OCI-LY3 (cell line): ENCODE data around the gene ZNF624.

Experiments used
- H2AFZ ChIP-seq: fragments of 200-600, 300-600 bp; shearing (Covaris generic); 2 replicates; pipeline ENCODE4 v1.6.0; 2014; ENCODE audit warnings: antibody characterized with exemption, low read depth, low read length
- H3K27ac ChIP-seq: fragments of 200-600, 300-600 bp; sonication (generic); 2 replicates; pipeline ENCODE4 v1.5.1; 2014; ENCODE audit warnings: mild to moderate bottlenecking, low read length, moderate library complexity, mixed read lengths
- H3K27me3 ChIP-seq: fragments of 200-600, 300-600 bp; sonication (generic); 2 replicates; pipeline ENCODE4 v1.6.1; 2014; ENCODE audit warnings: low read depth, low read length, mixed read lengths
- H3K36me3 ChIP-seq: fragments of 200-600, 300-600 bp; sonication (generic); replicated peaks from 2 replicates; pipeline ENCODE3; 2014; ENCODE audit warnings: low read depth, low read length, mixed read lengths
- H3K4me1 ChIP-seq: fragments of 300-600, 200-600 bp; sonication (generic); 2 replicates; pipeline ENCODE4 v1.6.1; 2014; ENCODE audit warnings: low read length, mixed read lengths
- H3K4me2 ChIP-seq: fragments of 200-600, 300-600 bp; sonication (generic); 2 replicates; pipeline ENCODE4 v1.6.1; 2014; ENCODE audit warnings: low read length, mixed read lengths
- H3K4me3 ChIP-seq: fragments of 300-600, 200-600 bp; sonication (generic); 2 replicates; pipeline ENCODE4 v1.5.1; 2014; ENCODE audit warnings: antibody characterized with exemption, mild to moderate bottlenecking, low read length, moderate library complexity
- H3K79me2 ChIP-seq: fragments of 300-600, 200-600 bp; shearing (Covaris generic); 2 replicates; pipeline ENCODE4 v1.6.1; 2014; ENCODE audit warnings: mild to moderate bottlenecking, low read length, mixed read lengths
- H3K9ac ChIP-seq: fragments of 300-600, 200-600 bp; shearing (Covaris generic); 2 replicates; pipeline ENCODE4 v1.6.0; 2014; ENCODE audit warnings: mild to moderate bottlenecking, low read length, moderate library complexity
- H3K9me3 ChIP-seq: fragments of 200-600, 300-600 bp; shearing (Covaris generic); 2 replicates; pipeline ENCODE4 v1.6.1; 2014; ENCODE audit warnings: low read length, mixed read lengths; ENCODE audit not compliant: insufficient read depth
- H4K20me1 ChIP-seq: fragments of 200-600, 300-600 bp; sonication (generic); 2 replicates; pipeline ENCODE4 v1.6.1; 2016; ENCODE audit warnings: low read length, mixed read lengths; ENCODE audit not compliant: insufficient read depth
- EZH2phosphoT487 ChIP-seq: fragments of 200-600 bp; shearing (Covaris generic); IDR thresholded peaks from 2 replicates; pipeline ENCODE4 v1.6.1; 2018; ENCODE audit warnings: antibody characterized with exemption, mixed run types, low read depth
- TF ChIP-seq, protein P1 (sequence below): fragments of 200-600, 300-600 bp; sonication (generic); IDR thresholded peaks from 2 replicates; pipeline ENCODE4 v1.5.1; 2014; ENCODE audit warnings: antibody characterized with exemption, low read length, low read depth

ZNF624 gene

DNA sequence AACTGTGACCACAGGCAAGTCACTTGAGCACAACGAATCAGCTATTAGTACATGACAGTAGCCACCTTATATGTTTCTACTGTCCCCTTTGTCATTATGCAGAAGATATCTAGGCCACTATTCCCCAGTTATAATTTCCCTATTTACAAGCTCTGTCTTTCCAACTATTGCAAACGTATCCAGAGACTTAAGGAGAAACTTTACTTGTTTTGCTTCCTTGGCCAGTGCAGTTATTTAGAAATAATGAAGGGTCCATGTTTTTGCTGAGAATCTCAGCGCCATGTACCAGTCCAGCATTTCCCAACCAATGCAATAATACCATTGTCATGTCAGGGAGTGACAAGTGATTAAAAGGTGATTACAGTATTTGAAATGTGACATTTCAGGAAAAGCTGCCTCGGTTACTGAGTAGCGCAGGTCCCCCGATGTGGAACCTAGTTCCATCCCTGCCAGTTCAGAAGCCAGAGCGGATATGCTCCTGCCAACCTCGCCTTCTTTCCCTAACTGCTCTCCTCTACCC lies 743 bp downstream of the ZNF624 start:
- peaks cover 5% of the 10 kb centered on the region for H3K4me1 ChIP-seq
- H3K9me3 ChIP-seq, result no peaks in the 10 kb centered on the region
- peak overlapping the region; percentile 99 for H3K4me3 ChIP-seq
- H3K27me3 ChIP-seq, result no peaks in the 10 kb centered on the region
- peak overlapping the region; percentile 52 for H3K27ac ChIP-seq
- peak overlapping the region; percentile 93; the same call in 1 of the 2 replicates for H2AFZ ChIP-seq
- H3K4me2 ChIP-seq, result peak overlapping the region; percentile 87
- peaks cover 9% of the 10 kb centered on the region for H3K79me2 ChIP-seq
- peaks cover 3% of the 10 kb centered on the region for H3K36me3 ChIP-seq
- no peaks in the 10 kb centered on the region for H4K20me1 ChIP-seq
- peak overlapping the region; percentile 94 for H3K9ac ChIP-seq
- TF ChIP-seq, protein P1, sequence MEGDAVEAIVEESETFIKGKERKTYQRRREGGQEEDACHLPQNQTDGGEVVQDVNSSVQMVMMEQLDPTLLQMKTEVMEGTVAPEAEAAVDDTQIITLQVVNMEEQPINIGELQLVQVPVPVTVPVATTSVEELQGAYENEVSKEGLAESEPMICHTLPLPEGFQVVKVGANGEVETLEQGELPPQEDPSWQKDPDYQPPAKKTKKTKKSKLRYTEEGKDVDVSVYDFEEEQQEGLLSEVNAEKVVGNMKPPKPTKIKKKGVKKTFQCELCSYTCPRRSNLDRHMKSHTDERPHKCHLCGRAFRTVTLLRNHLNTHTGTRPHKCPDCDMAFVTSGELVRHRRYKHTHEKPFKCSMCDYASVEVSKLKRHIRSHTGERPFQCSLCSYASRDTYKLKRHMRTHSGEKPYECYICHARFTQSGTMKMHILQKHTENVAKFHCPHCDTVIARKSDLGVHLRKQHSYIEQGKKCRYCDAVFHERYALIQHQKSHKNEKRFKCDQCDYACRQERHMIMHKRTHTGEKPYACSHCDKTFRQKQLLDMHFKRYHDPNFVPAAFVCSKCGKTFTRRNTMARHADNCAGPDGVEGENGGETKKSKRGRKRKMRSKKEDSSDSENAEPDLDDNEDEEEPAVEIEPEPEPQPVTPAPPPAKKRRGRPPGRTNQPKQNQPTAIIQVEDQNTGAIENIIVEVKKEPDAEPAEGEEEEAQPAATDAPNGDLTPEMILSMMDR, result no peak
- TF ChIP-seq EZH2phosphoT487, result no peak

DNA sequence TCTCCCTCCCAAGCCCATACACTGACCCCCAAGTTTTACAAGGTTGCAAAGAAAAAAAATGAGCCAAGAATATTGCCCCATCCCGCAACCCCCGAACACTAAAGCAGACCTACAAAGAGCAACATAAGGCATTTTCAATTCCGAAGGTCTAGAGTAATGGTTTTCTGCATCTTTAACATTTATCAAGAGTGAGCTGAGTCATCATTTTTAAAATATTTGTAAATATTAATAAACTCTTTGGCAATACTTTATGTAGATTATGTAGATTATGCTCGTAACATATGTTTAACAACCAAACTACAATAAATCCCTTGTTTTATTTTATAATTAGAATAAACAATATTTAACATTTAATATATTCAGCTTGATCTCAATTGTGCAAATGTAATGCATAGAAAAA lies 1.4 kb downstream of the ZNF624 start:
- Histone ChIP-seq H3K27me3 (no peaks in the 10 kb centered on the region), H2AFZ (no peak overlapping the region), H3K36me3 (peaks cover 4% of the 10 kb centered on the region), H3K4me2 (peak overlapping the region; percentile 87; the same call in 1 of the 2 replicates), H3K4me3 (no peak overlapping the region), H3K79me2 (peaks cover 9% of the 10 kb centered on the region), H3K9ac (no peak overlapping the region; the same call in 1 of the 2 replicates), H3K9me3 (no peaks in the 10 kb centered on the region), H3K27ac (no peak overlapping the region), H4K20me1 (no peaks in the 10 kb centered on the region), H3K4me1 (peaks cover 5% of the 10 kb centered on the region)
- TF ChIP-seq, protein P1, result no peak
- TF ChIP-seq EZH2phosphoT487, result no peak

DNA sequence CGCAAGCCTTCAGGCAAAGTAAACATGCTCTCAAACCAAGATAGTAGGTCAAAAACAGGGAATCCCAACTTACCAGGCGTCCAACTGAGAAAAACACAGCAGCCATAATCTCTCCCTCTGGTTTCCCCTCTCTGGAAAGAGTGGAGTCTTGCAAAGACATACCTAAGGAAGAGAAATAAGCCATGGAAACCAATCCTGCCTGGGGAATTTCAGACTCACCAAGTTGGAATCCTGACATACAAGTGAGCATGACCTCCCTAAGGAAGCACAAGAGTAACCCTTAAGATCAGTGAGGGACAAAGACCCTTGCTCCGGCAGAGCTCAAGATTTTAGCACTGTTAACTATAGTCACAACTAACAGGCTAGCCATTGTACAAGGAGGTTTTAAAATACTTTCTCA lies 4.1 kb downstream of the ZNF624 start:
- no peak overlapping the region for H3K4me2 ChIP-seq
- H3K27me3 ChIP-seq, result no peaks in the 10 kb centered on the region
- peaks cover 9% of the 10 kb centered on the region for H3K79me2 ChIP-seq
- H2AFZ ChIP-seq, result no peak overlapping the region
- H3K27ac ChIP-seq, result no peak overlapping the region
- no peak overlapping the region for H3K9ac ChIP-seq
- H3K4me1 ChIP-seq, result peaks cover 5% of the 10 kb centered on the region
- peaks cover 9% of the 10 kb centered on the region for H3K36me3 ChIP-seq
- no peaks in the 10 kb centered on the region for H4K20me1 ChIP-seq
- TF ChIP-seq EZH2phosphoT487, result no peak
- TF ChIP-seq, protein P1, result no peak
- no peak overlapping the region for H3K4me3 ChIP-seq
- no peaks in the 10 kb centered on the region for H3K9me3 ChIP-seq

DNA sequence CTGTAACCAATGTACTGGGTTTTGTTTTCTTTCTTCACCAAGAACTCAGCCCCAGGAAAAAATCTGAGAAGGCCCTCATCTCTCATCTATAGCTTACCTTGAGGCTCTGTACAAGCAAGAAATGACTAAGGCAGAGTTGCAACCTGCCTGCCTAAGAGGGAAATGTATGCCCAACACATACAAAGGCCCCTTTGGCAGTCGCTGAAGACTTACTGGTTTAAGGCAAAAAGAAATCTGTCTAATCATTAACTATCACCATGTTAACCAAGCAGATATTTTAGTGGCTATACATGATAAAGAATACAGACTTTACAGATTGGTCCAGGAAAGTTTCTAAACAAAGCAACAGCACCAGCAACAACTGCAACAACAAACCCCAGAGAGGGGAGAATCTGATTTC lies 14.2 kb downstream of the ZNF624 start:
- TF ChIP-seq EZH2phosphoT487, result no peak
- TF ChIP-seq, protein P1, result no peak
- H3K27ac ChIP-seq, result no peak overlapping the region
- no peak overlapping the region for H3K9ac ChIP-seq
- peaks cover 10% of the 10 kb centered on the region for H3K36me3 ChIP-seq
- no peaks in the 10 kb centered on the region for H3K9me3 ChIP-seq
- H3K4me2 ChIP-seq, result no peak overlapping the region
- H3K27me3 ChIP-seq, result no peaks in the 10 kb centered on the region
- H3K79me2 ChIP-seq, result no peaks in the 10 kb centered on the region
- no peaks in the 10 kb centered on the region for H3K4me1 ChIP-seq
- no peak overlapping the region for H3K4me3 ChIP-seq
- no peak overlapping the region for H2AFZ ChIP-seq
- no peaks in the 10 kb centered on the region for H4K20me1 ChIP-seq
